Loucy (cell line): ENCODE results near the gene ADAMTSL2.
"Not testable (repeated sequence)": the region's sequence is repeated elsewhere in the genome, so short reads cannot be mapped to it uniquely, and the experiment has no call there.

Experiments
- H2AFZ ChIP-seq: fragments of 200-600 bp; sonication (generic); 2 replicates; pipeline ENCODE4 v1.6.0; 2016; ENCODE audit warnings: antibody characterized with exemption, mild to moderate bottlenecking, low read length, moderate library complexity
- H3F3A ChIP-seq: fragments of 200-600 bp; 2 replicates; pipeline ENCODE4 v1.6.0; 2016; ENCODE audit warnings: antibody characterized with exemption, low read depth, mild to moderate bottlenecking
- H3K27me3 ChIP-seq: fragments of 200-600 bp; sonication (generic); 2 replicates; pipeline ENCODE4 v1.6.1; 2014; ENCODE audit warnings: low read length, mild to moderate bottlenecking; ENCODE audit not compliant: insufficient read depth, poor library complexity, severe bottlenecking
- H3K36me3 ChIP-seq: fragments of 200-600 bp; sonication (generic); 2 replicates; pipeline ENCODE4 v1.6.1; 2016; ENCODE audit warnings: low read length; ENCODE audit not compliant: insufficient read depth
- H3K4me1 ChIP-seq: fragments of 200-600 bp; sonication (generic); 2 replicates; pipeline ENCODE4 v1.5.1; 2014; ENCODE audit warnings: low read length, mild to moderate bottlenecking; ENCODE audit not compliant: insufficient read depth, poor library complexity, severe bottlenecking
- H3K4me2 ChIP-seq: fragments of 200-600 bp; sonication (generic); 2 replicates; pipeline ENCODE4 v1.6.0; 2014; ENCODE audit warnings: antibody characterized with exemption, low read length, low read depth, mild to moderate bottlenecking; ENCODE audit not compliant: poor library complexity, severe bottlenecking
- H3K4me3 ChIP-seq: fragments of 200-600 bp; sonication (generic); 2 replicates; pipeline ENCODE4 v1.5.1; 2014; ENCODE audit warnings: low read length, mild to moderate bottlenecking, mixed read lengths; ENCODE audit not compliant: poor library complexity, severe bottlenecking
- H3K79me2 ChIP-seq: fragments of 200-600 bp; sonication (generic); 2 replicates; pipeline ENCODE4 v1.6.1; 2014; ENCODE audit warnings: low read length; ENCODE audit not compliant: insufficient read depth
- H3K9ac ChIP-seq: fragments of 200-600 bp; sonication (generic); 2 replicates; pipeline ENCODE4 v1.6.0; 2014; ENCODE audit warnings: mild to moderate bottlenecking, low read depth, low read length, moderate library complexity; ENCODE audit not compliant: poor library complexity, severe bottlenecking
- H3K9me2 ChIP-seq: fragments of 200-600 bp; sonication (generic); replicated peaks from 2 replicates; pipeline ENCODE4 v1.6.1; 2016; ENCODE audit warnings: low read depth, low read length, mixed read lengths
- H3K9me3 ChIP-seq: fragments of 200-600 bp; sonication (generic); 2 replicates; pipeline ENCODE4 v1.6.1; 2014; ENCODE audit warnings: mild to moderate bottlenecking, antibody characterized with exemption, low read length, low read depth; ENCODE audit not compliant: insufficient read depth
- H4K20me1 ChIP-seq: fragments of 200-600 bp; sonication (generic); 2 replicates; pipeline ENCODE4 v1.6.0; 2014; ENCODE audit warnings: antibody characterized with exemption, low read length, mild to moderate bottlenecking; ENCODE audit not compliant: insufficient read depth, poor library complexity, severe bottlenecking
- CTCF ChIP-seq: fragments of 200-600 bp; sonication (generic); conservative IDR thresholded peaks from 2 replicates; pipeline ENCODE4 v1.5.1; 2014; ENCODE audit warnings: mild to moderate bottlenecking, antibody characterized with exemption, low read length
- EZH2phosphoT487 ChIP-seq: fragments of 200-600 bp; IDR thresholded peaks from 2 replicates; pipeline ENCODE4 v1.6.1; 2018; ENCODE audit warnings: antibody characterized with exemption, mild to moderate bottlenecking, moderate library complexity, borderline replicate concordance

The ADAMTSL2 gene

GRCh38 chr9:133561976-133562554, 27.6 kb downstream of the ADAMTSL2 start:
- H4K20me1 ChIP-seq: no peaks in the 10 kb centered on the region
- H3K4me3 ChIP-seq: no peak overlapping the region
- no peak overlapping the region for H3K4me2 ChIP-seq
- H2AFZ ChIP-seq: no peak overlapping the region
- H3F3A ChIP-seq: no peaks in the 10 kb centered on the region
- no peaks in the 10 kb centered on the region for H3K36me3 ChIP-seq
- peaks cover 20% of the 10 kb centered on the region for H3K4me1 ChIP-seq
- H3K79me2 ChIP-seq: no peaks in the 10 kb centered on the region
- H3K9ac ChIP-seq: no peak overlapping the region
- H3K9me2 ChIP-seq: no peaks in the 10 kb centered on the region
- H3K9me3 ChIP-seq: no peaks in the 10 kb centered on the region
- TF ChIP-seq CTCF (no peak), EZH2phosphoT487 (no peak)
- H3K27me3 ChIP-seq: no peaks in the 10 kb centered on the region

- Histone ChIP-seq H3K27me3 (no peaks in the 10 kb centered on the region), H3F3A (no peaks in the 10 kb centered on the region), H3K4me1 (peaks cover 13% of the 10 kb centered on the region), H3K9ac (no peak overlapping the region), H3K79me2 (no peaks in the 10 kb centered on the region), H3K4me3 (no peak overlapping the region), H3K4me2 (no peak overlapping the region), H3K9me3 (no peaks in the 10 kb centered on the region), H3K9me2 (no peaks in the 10 kb centered on the region), H4K20me1 (no peaks in the 10 kb centered on the region), H2AFZ (no peak overlapping the region), H3K36me3 (no peaks in the 10 kb centered on the region)
- TF ChIP-seq EZH2phosphoT487 (no peak), CTCF (no peak)
Measured at GRCh38 chr9:133562611-133563290, 28.2 kb downstream of the ADAMTSL2 start.

GRCh38 chr9:133563291-133563796, 28.8 kb downstream of the ADAMTSL2 start:
- Histone ChIP-seq H3K36me3 (no peaks in the 10 kb centered on the region), H3K4me3 (no peak overlapping the region), H4K20me1 (no peaks in the 10 kb centered on the region), H3K9me3 (no peaks in the 10 kb centered on the region), H2AFZ (no peak overlapping the region), H3K27me3 (no peaks in the 10 kb centered on the region), H3K9me2 (no peaks in the 10 kb centered on the region), H3K79me2 (no peaks in the 10 kb centered on the region), H3K4me1 (peaks cover 7% of the 10 kb centered on the region), H3F3A (no peaks in the 10 kb centered on the region), H3K9ac (no peak overlapping the region), H3K4me2 (no peak overlapping the region)
- TF ChIP-seq CTCF: no peak
- no peak for TF ChIP-seq EZH2phosphoT487

- H3K4me1 ChIP-seq: not testable (repeated sequence)
Measured at GRCh38 chr9:133563814-133564213, 29.3 kb downstream of the ADAMTSL2 start.

More at GRCh38 chr9:133563814-133564213, 29.3 kb downstream of the ADAMTSL2 start:
- H3K27me3 ChIP-seq, H3F3A ChIP-seq, H3K9ac ChIP-seq, H2AFZ ChIP-seq, H4K20me1 ChIP-seq, H3K4me2 ChIP-seq, H3K9me3 ChIP-seq, H3K36me3 ChIP-seq, H3K4me3 ChIP-seq, H3K9me2 ChIP-seq, H3K79me2 ChIP-seq: not testable (repeated sequence)
